HepG2 (cell line): ENCODE results near the gene MICAL3. TPM values are rescaled to one million over a fixed set of nuclear protein-coding genes. Genes with fewer than 3 reads are reported as not detected.

Source experiments
- ATAC-seq: fragments of 200-7000 bp; cut with Tn5 transposase; 3 replicates; pipeline ENCODE4 v1.9.1; 2020; ENCODE audit warnings: mild to moderate bottlenecking, moderate library complexity
- BruUV-seq: library from RNA; stranded (reverse); fragments of 400-500 nt; replicated peaks from 2 replicates; lab custom pipeline; 2021; lab: Mats Ljungman, UMichigan
- CTCF ChIA-PET: fragments of 300-600 bp; formaldehyde crosslinking; extraction: SDS; loops from one replicate; lab custom pipeline; 2021; ENCODE audit warnings: low total read pairs, inconsistent platforms, low intra/inter-chr PET ratio; lab: Yijun Ruan, JAX
- POLR2A ChIA-PET: fragments of 350-600 bp; sonication (Branson Sonifier 250); formaldehyde crosslinking; loops from one replicate; lab custom pipeline; 2020; ENCODE audit warnings: antibody characterized with exemption, inconsistent platforms; lab: Yijun Ruan, JAX
- DNase-seq: peaks from one replicate; pipeline ENCODE4 v3.0.0-alpha.2; 2015; ENCODE audit warnings: low spot score
- FAIRE-seq: peaks from 3 replicates; lab custom pipeline; 2011; peaks lifted over from hg19 to GRCh38; lab: Jason Lieb, UNC
- H2AFZ ChIP-seq: one replicate; pipeline ENCODE4 v1.6.1; 2011; ENCODE audit warnings: low read length, inconsistent platforms
- H3K27ac ChIP-seq: fragments of 300-600 bp; 3 replicates; pipeline ENCODE4 v1.8.0; 2011; ENCODE audit warnings: mixed run types, mild to moderate bottlenecking, mixed read lengths, low read length, inconsistent platforms; ENCODE audit not compliant: insufficient read depth; ENCODE audit errors: extremely low read length
- H3K27me3 ChIP-seq, 2 experiments: fragments of 200-600 bp in 1 of 2; 2 replicates in 1 of 2; 3 replicates in 1 of 2; pipeline versions ENCODE4 v1.6.0 to v1.8.0; 2011; ENCODE audit warnings: low read length in 2 of 2, mild to moderate bottlenecking in 2 of 2, moderate library complexity in 2 of 2, inconsistent platforms in 1 of 2; ENCODE audit not compliant: insufficient read depth in 2 of 2, control insufficient read depth in 1 of 2
- H3K36me3 ChIP-seq, 2 experiments: fragments of 200-600 bp in 1 of 2; replicated peaks in 1 of 2; 2 replicates in 1 of 2; 3 replicates in 1 of 2; pipeline versions ENCODE4 v1.5.1 to v1.8.0; 2011; ENCODE audit warnings: low read length in 2 of 2, inconsistent platforms in 1 of 2; ENCODE audit not compliant: insufficient read depth in 2 of 2, control insufficient read depth in 1 of 2
- H3K4me1 ChIP-seq: 2 replicates; pipeline ENCODE4 v1.5.1; 2012; ENCODE audit warnings: low read length, inconsistent platforms; ENCODE audit not compliant: insufficient read depth
- H3K4me2 ChIP-seq: 2 replicates; pipeline ENCODE4 v1.6.0; 2011; ENCODE audit warnings: low read depth, low read length, inconsistent platforms
- H3K4me3 ChIP-seq, 3 experiments: fragments of 200-600 bp in 1 of 3; sonication (generic), shearing (Covaris generic) in 1 of 3; replicated peaks in 1 of 3; 2 replicates each; pipeline ENCODE4 v1.5.1; 2011 to 2016; ENCODE audit warnings: low read length in 3 of 3, inconsistent platforms in 2 of 3, low read depth in 2 of 3, mild to moderate bottlenecking in 2 of 3, control low read depth in 1 of 3, mixed read lengths in 1 of 3; ENCODE audit not compliant: insufficient read depth in 1 of 3
- H3K79me2 ChIP-seq: one replicate; pipeline ENCODE4 v1.6.1; 2011; ENCODE audit warnings: low read length, inconsistent platforms; ENCODE audit not compliant: insufficient read depth
- H3K9ac ChIP-seq: 2 replicates; pipeline ENCODE4 v1.6.0; 2011; ENCODE audit warnings: mild to moderate bottlenecking, low read depth, low read length, inconsistent platforms; ENCODE audit not compliant: insufficient read depth
- H3K9me3 ChIP-seq: 2 replicates; pipeline ENCODE4 v1.5.1; 2012; ENCODE audit warnings: mild to moderate bottlenecking, low read length
- H4K20me1 ChIP-seq: 2 replicates; pipeline ENCODE4 v1.6.0; 2011; ENCODE audit warnings: inconsistent platforms, mild to moderate bottlenecking, low read length, moderate library complexity; ENCODE audit not compliant: insufficient read depth
- AHDC1 ChIP-seq: sonication (generic); formaldehyde crosslinking; IDR thresholded peaks from 2 replicates; pipeline ENCODE4 v1.5.1; 2020; ENCODE audit warnings: mild to moderate bottlenecking, missing genetic modification reagents, borderline replicate concordance
- DR1 ChIP-seq: sonication (generic); formaldehyde crosslinking; IDR thresholded peaks from 2 replicates; pipeline ENCODE4 v1.8.0; 2021; ENCODE audit warnings: mild to moderate bottlenecking, missing genetic modification reagents, inconsistent platforms
- HDAC1 ChIP-seq: sonication (generic); formaldehyde crosslinking; IDR thresholded peaks from 2 replicates; pipeline ENCODE4 v1.5.1; 2020; ENCODE audit warnings: mild to moderate bottlenecking, missing genetic modification reagents
- HNF1A ChIP-seq, 2 experiments: sonication (generic) in 1 of 2; formaldehyde crosslinking in 1 of 2; IDR thresholded peaks; 2 replicates each; pipeline versions ENCODE4 v1.4.0 to v1.6.1; 2016 to 2020; ENCODE audit warnings: borderline replicate concordance in 1 of 2, low read depth in 1 of 2, mild to moderate bottlenecking in 1 of 2, missing genetic modification reagents in 1 of 2
- PLSCR1 ChIP-seq: sonication (generic); formaldehyde crosslinking; IDR thresholded peaks from 2 replicates; pipeline ENCODE4 v1.5.0; 2020; ENCODE audit warnings: missing genetic modification reagents, mild to moderate bottlenecking, borderline replicate concordance
- ZMYM3 ChIP-seq: sonication (generic); formaldehyde crosslinking; IDR thresholded peaks from 2 replicates; pipeline ENCODE4 v1.5.1; 2020; ENCODE audit warnings: mild to moderate bottlenecking, missing genetic modification reagents
- ZNF501 ChIP-seq: sonication (generic); formaldehyde crosslinking; IDR thresholded peaks from 2 replicates; pipeline ENCODE4 v1.5.1; 2020; ENCODE audit warnings: mild to moderate bottlenecking, moderate library complexity, missing genetic modification reagents
- ZNF768 ChIP-seq: sonication (generic); formaldehyde crosslinking; IDR thresholded peaks from 2 replicates; pipeline ENCODE4 v1.4.0; 2020; ENCODE audit warnings: missing genetic modification reagents
- ZNF770 ChIP-seq: sonication (generic); formaldehyde crosslinking; IDR thresholded peaks from 2 replicates; pipeline ENCODE4 v1.5.0; 2020; ENCODE audit warnings: mild to moderate bottlenecking, missing genetic modification reagents
- WGBS: methylation state at CpG from one replicate; pipeline ENCODE4 v1.1.6; 2017; ENCODE audit warnings: low lambda C conversion rate; 5-methylcytosine and 5-hydroxymethylcytosine counted together
- in situ Hi-C: cut with HindIII; loops from 2 replicates; pipeline ENCODE4 v1.10.0; 2017; ENCODE audit warnings: low pct_unique_long_range_greater_than_20kb; ENCODE audit not compliant: extremely low pct_ligation_motif_present
- intact Hi-C: fragments of 100-400 bp; cut with micrococcal nuclease; formaldehyde crosslinking; loops from one replicate; pipeline ENCODE4 v1.10.0; 2022; ENCODE audit not compliant: unreplicated experiment
- polyA plus RNA-seq, 8 experiments: library from polyadenylated mRNA; depleted of rRNA in 3 of 8; stranded (reverse) in 7 of 8; unstranded in 1 of 8; fragments of >200 nt; fragmentation: Illumina TruSeq in 4 of 8; extraction: Trizol in 4 of 8; gene quantifications; 2 replicates each; pipeline versions ENCODE4 v1.2.1 to v1.2.3, GENCODE V29; 2011 to 2016; ENCODE audit warnings: low read depth in 4 of 8, missing spikeins in 1 of 8, mixed read lengths in 1 of 8; ENCODE audit not compliant: insufficient read depth in 1 of 8
- total RNA-seq, 5 experiments: library from RNA; depleted of rRNA; stranded (reverse); fragments of >200 nt; fragmentation: Illumina TruSeq; extraction: Trizol; gene quantifications; 2 replicates each; pipeline ENCODE4 v1.2.3, GENCODE V29; 2016; ENCODE audit warnings: low read depth in 1 of 5

The MICAL3 gene
- total and polyA plus RNA-seq, 2 of the 13 experiments (the other 11 are each of a cell fraction or from before 2014, with no cell fraction given): 5.3 to 12.5 TPM

GRCh38 chr22:17954860-17955587 lies 69.3 kb downstream of the MICAL3 start:
- no peaks in the 10 kb centered on the region for H3K9me3 ChIP-seq
- no peak overlapping the region for H2AFZ ChIP-seq
- FAIRE-seq (no peak), ATAC-seq (no peak), DNase-seq (no peak)
- H3K4me1 ChIP-seq: peaks cover 63% of the 10 kb centered on the region
- no peak overlapping the region for H3K9ac ChIP-seq
- H4K20me1 ChIP-seq: no peaks in the 10 kb centered on the region
- WGBS: 53% methylated on average over 8 of the region's 8 CpGs
- intact Hi-C loops: loop anchor here (5.0 to 10.0 kb wide), 2 partner anchors 47 to 60 kb away; no protein-coding TSS in a partner anchor
- no TSS peak for BruUV-seq
- H3K36me3 ChIP-seq: peaks cover 0 to 3% of the 10 kb centered on the region in 2 experiments; a peak in 1 of 5 replicates
- H3K27ac ChIP-seq: peak overlapping the region; percentile 63
- no peaks in the 10 kb centered on the region for H3K27me3 ChIP-seq
- H3K4me2 ChIP-seq: peak overlapping the region; percentile 73
- POLR2A ChIA-PET: no interaction called here
- in situ Hi-C loops: no loop called here
- CTCF ChIA-PET: no interaction called here
- peaks cover 54% of the 10 kb centered on the region for H3K79me2 ChIP-seq
- peak overlapping the region in 1 of 3 experiments; percentile 22; a peak in 1 of 6 replicates for H3K4me3 ChIP-seq
- TF ChIP-seq ZNF501 (peak; percentile 62), HNF1A (IDR thresholded peaks at IDR 0.05; ENCODE audit: low read depth) (no peak), HNF1A (CRISPR knock-in tag; IDR thresholded peaks at IDR 0.05; ENCODE audit: borderline replicate concordance) (0 out of 2 replicates have a peak, but pooled peaks have one; percentile 0), HDAC1 (no peak), DR1 (no peak), PLSCR1 (CRISPR knock-in tag) (no peak), ZMYM3 (CRISPR knock-in tag) (peak; percentile 80), ZNF770 (CRISPR knock-in tag) (peak; percentile 42; the same call in 1 of the 2 replicates), AHDC1 (CRISPR knock-in tag) (peak; percentile 8; the same call in 1 of the 2 replicates), ZNF768 (CRISPR knock-in tag) (peak; percentile 81)
